ENCODE data around the gene LRRC52.

Gene LRRC52

GRCh38 chr1:165539306-165539705 is 4.5 kb upstream of the LRRC52 start:
- no peak for DNase-seq

- DNase-seq: no peak
These were observed 3.9 kb upstream of the LRRC52 start for GRCh38 chr1:165539908-165540307.

GRCh38 chr1:165542015-165542631 is 1.7 kb upstream of the LRRC52 start:
- DNase-seq: no peak

- no peak for DNase-seq
These were observed 1.2 kb upstream of the LRRC52 start for GRCh38 chr1:165542647-165543046.

- DNase-seq: no peak
These were observed 1.2 kb downstream of the LRRC52 start for GRCh38 chr1:165544996-165545395.

- no peak for DNase-seq
These were observed 2.2 kb downstream of the LRRC52 start for GRCh38 chr1:165545974-165546373.

- DNase-seq: no peak
These were observed 6.2 kb downstream of the LRRC52 start for GRCh38 chr1:165549973-165550372.

GRCh38 chr1:165551469-165551868 is 7.7 kb downstream of the LRRC52 start:
- no peak for DNase-seq

GRCh38 chr1:165560883-165561656 is 17.3 kb downstream of the LRRC52 start:
- DNase-seq: no peak

- DNase-seq: no peak
These were observed 18.8 kb downstream of the LRRC52 start for GRCh38 chr1:165562571-165562970.

- DNase-seq: no peak
These were observed 19.8 kb downstream of the LRRC52 start for GRCh38 chr1:165563551-165563950.

GRCh38 chr1:165564561-165564960 is 20.8 kb downstream of the LRRC52 start:
- no peak for DNase-seq

GRCh38 chr1:165565751-165566490 is 22.1 kb downstream of the LRRC52 start:
- no peak for DNase-seq

GRCh38 chr1:165570078-165570477 is 26.3 kb downstream of the LRRC52 start:
- DNase-seq: no peak

GRCh38 chr1:165573787-165574186 is 30.0 kb downstream of the LRRC52 start:
- no peak for DNase-seq

GRCh38 chr1:165574295-165574694 is 30.5 kb downstream of the LRRC52 start:
- DNase-seq: no peak

- no peak for DNase-seq
These were observed 31.8 kb downstream of the LRRC52 start for GRCh38 chr1:165575468-165576099.

GRCh38 chr1:165576536-165576935 is 32.7 kb downstream of the LRRC52 start:
- DNase-seq: no peak

- no peak for DNase-seq
These were observed 33.9 kb downstream of the LRRC52 start for GRCh38 chr1:165577707-165578106.

GRCh38 chr1:165580931-165581871 is 37.4 kb downstream of the LRRC52 start:
- no peak for DNase-seq

GRCh38 chr1:165581926-165582325 is 38.1 kb downstream of the LRRC52 start:
- DNase-seq: no peak

GRCh38 chr1:165586398-165586797 is 42.6 kb downstream of the LRRC52 start:
- DNase-seq: no peak
